Heart left ventricle (tissue), 13 donors: ENCODE data around the gene SPTLC2.

Experiments used
- CTCF ChIP-seq, 12 donors: fragments of 200-600 bp; sonication (generic) in 4 of 12; IDR thresholded peaks; one replicate each; pipeline versions ENCODE4 v1.5.0 to v1.8.0; 2018 to 2022; ENCODE audit warnings: antibody characterized with exemption in 12 of 12, mild to moderate bottlenecking in 5 of 12
- POLR2A ChIP-seq, 2 donors: fragments of 450-650 bp; IDR thresholded peaks; one replicate each; pipeline ENCODE4 v1.6.1; 2017; ENCODE audit warnings: antibody characterized with exemption in 2 of 2, mild to moderate bottlenecking in 2 of 2, moderate library complexity in 2 of 2
- donor health status: ischemic (EF 13 %, LVEDD 7.1; RV severe dilation, severe dysfunction).
- donor health status: DM: no; HTN: yes; CAD: no.
- donor health status: DM: no; HTN: no; CAD: no.
- donor health status: ischemic (EF 25% LVEDD 6.9; RV normal size, moderate dysfunction).
- donor health status: ischemic (EF 25% LVEDD 5.7; RV mildly dilated, moderate dysfunction).
- donor health status: ischemic (EF 35%, LVEDD 5.7; RV mildly dilated, moderate dysfunction).
- donor health status: nonischemic (EF 11% LVEDD 7.7; RV severe dilation, severe dysfunction).
- donor health status: DM: yes; HTN: yes; CAD: no.
- donor health status: PGD.
- donor health status: ischemic (EF 29% LVEDD 5.4; RV normal size, mild dysfunction).
- donor health status: nonischemic (EF 23%, LVEDD 6.1; RV moderate dilation, normal function).

- TF ChIP-seq CTCF (IDR thresholded peaks at IDR 0.05) (no peak), POLR2A (IDR thresholded peaks at IDR 0.05) (no peak)
Observed at GRCh38 chr14:77559381-77559780, 57.1 kb downstream of the SPTLC2 start.
